ENCODE data around the gene DOCK9. TPM values are rescaled to one million over a fixed set of nuclear protein-coding genes. Genes with fewer than 3 reads are reported as not detected.

The DOCK9 gene
- total and polyA plus RNA-seq, 2 experiments from 2014 or later, result 16.4 to 38.9 TPM

- peaks cover 18% of the 10 kb centered on the region for H3K4me1 ChIP-seq (ENCODE audit: insufficient read depth)
- H3K4me3 ChIP-seq, result no peak overlapping the region
- no peaks in the 10 kb centered on the region for H3K9me3 ChIP-seq (ENCODE audit: low read depth)
- no peak for DNase-seq (ENCODE audit: low spot score)
- H3K36me3 ChIP-seq (replicated peaks; ENCODE audit: insufficient read depth, low read depth), result no peaks in the 10 kb centered on the region
- WGBS (ENCODE audit: low lambda C conversion rate, missing lambda C conversion rate), result 85% methylated on average over 2 of the region's 4 CpGs
- H3K79me2 ChIP-seq, result no peaks in the 10 kb centered on the region
- H3K27me3 ChIP-seq, result no peaks in the 10 kb centered on the region
- H2AFZ ChIP-seq, result no peak overlapping the region
- H3K9me2 ChIP-seq (replicated peaks; ENCODE audit: insufficient read depth), result no peaks in the 10 kb centered on the region
- no peak overlapping the region for H3K4me2 ChIP-seq
- no peak for TF ChIP-seq CTCF (IDR thresholded peaks at IDR 0.05; ENCODE audit: poor library complexity)
- TF ChIP-seq EZH2 (IDR thresholded peaks at IDR 0.05; ENCODE audit: borderline replicate concordance), result no peak
- no peak for TF ChIP-seq EZH2phosphoT487 (IDR thresholded peaks at IDR 0.05; ENCODE audit: low read depth, severe bottlenecking, unreplicated experiment)
- H4K20me1 ChIP-seq (ENCODE audit: insufficient read depth, poor library complexity, severe bottlenecking), result no peaks in the 10 kb centered on the region
- no peak overlapping the region for H3K27ac ChIP-seq
Measured at GRCh38 chr13:98984983-98985382, 7.1 kb upstream of the DOCK9 start.

GRCh38 chr13:98984118-98984517 lies 6.3 kb upstream of the DOCK9 start:
- H3K4me1 ChIP-seq (ENCODE audit: insufficient read depth), result peaks cover 18% of the 10 kb centered on the region
- no peak overlapping the region for H2AFZ ChIP-seq
- no peak overlapping the region for H3K4me2 ChIP-seq
- H3K27ac ChIP-seq, result no peak overlapping the region
- H4K20me1 ChIP-seq (ENCODE audit: insufficient read depth, poor library complexity, severe bottlenecking), result no peaks in the 10 kb centered on the region
- DNase-seq (ENCODE audit: low spot score), result no peak
- H3K79me2 ChIP-seq, result no peaks in the 10 kb centered on the region
- H3K9me2 ChIP-seq (replicated peaks; ENCODE audit: insufficient read depth), result no peaks in the 10 kb centered on the region
- TF ChIP-seq EZH2 (IDR thresholded peaks at IDR 0.05; ENCODE audit: borderline replicate concordance), result no peak
- TF ChIP-seq CTCF (IDR thresholded peaks at IDR 0.05; ENCODE audit: poor library complexity), result no peak
- no peak for TF ChIP-seq EZH2phosphoT487 (IDR thresholded peaks at IDR 0.05; ENCODE audit: low read depth, severe bottlenecking, unreplicated experiment)
- 78% methylated on average over 2 of the region's 2 CpGs for WGBS (ENCODE audit: low lambda C conversion rate, missing lambda C conversion rate)
- no peak overlapping the region for H3K4me3 ChIP-seq
- no peaks in the 10 kb centered on the region for H3K36me3 ChIP-seq (replicated peaks; ENCODE audit: insufficient read depth, low read depth)
- no peaks in the 10 kb centered on the region for H3K9me3 ChIP-seq (ENCODE audit: low read depth)
- no peaks in the 10 kb centered on the region for H3K27me3 ChIP-seq

GRCh38 chr13:98983182-98983581 lies 5.3 kb upstream of the DOCK9 start:
- Histone ChIP-seq H3K27ac (no peak overlapping the region), H2AFZ (no peak overlapping the region), H4K20me1 (ENCODE audit: insufficient read depth, poor library complexity, severe bottlenecking) (no peaks in the 10 kb centered on the region), H3K9me2 (replicated peaks; ENCODE audit: insufficient read depth) (no peaks in the 10 kb centered on the region), H3K4me1 (ENCODE audit: insufficient read depth) (peaks cover 14% of the 10 kb centered on the region), H3K4me2 (no peak overlapping the region), H3K27me3 (no peaks in the 10 kb centered on the region), H3K9me3 (ENCODE audit: low read depth) (no peaks in the 10 kb centered on the region), H3K36me3 (replicated peaks; ENCODE audit: insufficient read depth, low read depth) (no peaks in the 10 kb centered on the region), H3K4me3 (no peak overlapping the region), H3K79me2 (no peaks in the 10 kb centered on the region)
- DNase-seq (ENCODE audit: low spot score), result no peak
- 87% methylated on average over 5 of the region's 5 CpGs for WGBS (ENCODE audit: low lambda C conversion rate, missing lambda C conversion rate)
- TF ChIP-seq EZH2 (IDR thresholded peaks at IDR 0.05; ENCODE audit: borderline replicate concordance), result no peak
- TF ChIP-seq CTCF (IDR thresholded peaks at IDR 0.05; ENCODE audit: poor library complexity), result no peak
- TF ChIP-seq EZH2phosphoT487 (IDR thresholded peaks at IDR 0.05; ENCODE audit: low read depth, severe bottlenecking, unreplicated experiment), result no peak

All from hepatocyte (in vitro differentiated cells).